Measurements from ENCODE around the gene BCAS1. TPM values are rescaled to one million over a fixed set of nuclear protein-coding genes. Genes with fewer than 3 reads are reported as not detected.

The BCAS1 gene
- total RNA-seq, 1 donor from 2014 or later, result 0.81 TPM

- H3K27ac Mint-ChIP-seq, result no peak overlapping the region
- no peaks in the 10 kb centered on the region for H3K36me3 Mint-ChIP-seq (ENCODE audit: insufficient read depth)
- peak; percentile 87 for TF ChIP-seq CTCF (IDR thresholded peaks at IDR 0.05; ENCODE audit: unreplicated experiment)
- H3K9me3 Mint-ChIP-seq (ENCODE audit: low read depth), result peaks cover 5% of the 10 kb centered on the region
- H3K27me3 Mint-ChIP-seq, result peaks cover 4% of the 10 kb centered on the region
- H3K4me3 Mint-ChIP-seq (ENCODE audit: low read depth), result no peak overlapping the region
- peak; percentile 51 for DNase-seq (ENCODE audit: low spot score, unreplicated experiment)
- H3K4me1 Mint-ChIP-seq (ENCODE audit: low read depth), result peaks cover 6% of the 10 kb centered on the region
These were observed 32.8 kb upstream of the BCAS1 start for GRCh38 chr20:54103067-54103761.

- Mint-ChIP-seq H3K27me3 (peaks cover 7% of the 10 kb centered on the region), H3K36me3 (ENCODE audit: insufficient read depth) (no peaks in the 10 kb centered on the region), H3K4me3 (ENCODE audit: low read depth) (no peak overlapping the region), H3K4me1 (ENCODE audit: low read depth) (peaks cover 3% of the 10 kb centered on the region), H3K9me3 (ENCODE audit: low read depth) (peaks cover 5% of the 10 kb centered on the region), H3K27ac (no peak overlapping the region)
- DNase-seq (ENCODE audit: low spot score, unreplicated experiment), result no peak
- no peak for TF ChIP-seq CTCF (IDR thresholded peaks at IDR 0.05; ENCODE audit: unreplicated experiment)
These were observed 32.1 kb upstream of the BCAS1 start for GRCh38 chr20:54102543-54102942.

- H3K27me3 Mint-ChIP-seq, result peaks cover 7% of the 10 kb centered on the region
- no peak for DNase-seq (ENCODE audit: low spot score, unreplicated experiment)
- H3K27ac Mint-ChIP-seq, result no peak overlapping the region
- no peaks in the 10 kb centered on the region for H3K4me1 Mint-ChIP-seq (ENCODE audit: low read depth)
- TF ChIP-seq CTCF (IDR thresholded peaks at IDR 0.05; ENCODE audit: unreplicated experiment), result no peak
- peaks cover 5% of the 10 kb centered on the region for H3K9me3 Mint-ChIP-seq (ENCODE audit: low read depth)
- H3K4me3 Mint-ChIP-seq (ENCODE audit: low read depth), result no peak overlapping the region
- H3K36me3 Mint-ChIP-seq (ENCODE audit: insufficient read depth), result no peaks in the 10 kb centered on the region
These were observed 30.2 kb upstream of the BCAS1 start for GRCh38 chr20:54100563-54100962.

GRCh38 chr20:54099894-54100293 is 29.5 kb upstream of the BCAS1 start:
- no peaks in the 10 kb centered on the region for H3K36me3 Mint-ChIP-seq (ENCODE audit: insufficient read depth)
- peaks cover 7% of the 10 kb centered on the region for H3K27me3 Mint-ChIP-seq

GRCh38 chr20:54098047-54098446 is 27.7 kb upstream of the BCAS1 start:
- peaks cover 2% of the 10 kb centered on the region for H3K4me1 Mint-ChIP-seq (ENCODE audit: low read depth)
- H3K9me3 Mint-ChIP-seq (ENCODE audit: low read depth), result peaks cover 5% of the 10 kb centered on the region
- no peaks in the 10 kb centered on the region for H3K36me3 Mint-ChIP-seq (ENCODE audit: insufficient read depth)
- DNase-seq (ENCODE audit: low spot score, unreplicated experiment), result no peak
- TF ChIP-seq CTCF (IDR thresholded peaks at IDR 0.05; ENCODE audit: unreplicated experiment), result no peak
- no peak overlapping the region for H3K4me3 Mint-ChIP-seq (ENCODE audit: low read depth)
- H3K27me3 Mint-ChIP-seq, result peaks cover 7% of the 10 kb centered on the region
- no peak overlapping the region for H3K27ac Mint-ChIP-seq

More at GRCh38 chr20:54099894-54100293, 29.5 kb upstream of the BCAS1 start:
- no peaks in the 10 kb centered on the region for H3K4me1 Mint-ChIP-seq (ENCODE audit: low read depth)
- DNase-seq (ENCODE audit: low spot score, unreplicated experiment), result no peak
- no peak overlapping the region for H3K4me3 Mint-ChIP-seq (ENCODE audit: low read depth)
- no peak overlapping the region for H3K27ac Mint-ChIP-seq
- no peak for TF ChIP-seq CTCF (IDR thresholded peaks at IDR 0.05; ENCODE audit: unreplicated experiment)
- H3K9me3 Mint-ChIP-seq (ENCODE audit: low read depth), result peaks cover 5% of the 10 kb centered on the region
